Prostate gland (tissue), 2 donors: ENCODE data around the gene LRRN2. TPM values are rescaled to one million over a fixed set of nuclear protein-coding genes. Genes with fewer than 3 reads are reported as not detected.

Experiments
- DNase-seq: peaks from one replicate; pipeline ENCODE4 v3.0.0-alpha.2; 2019; ENCODE audit warnings: low spot score
- H3K27ac ChIP-seq, 2 donors: fragments of 200-600 bp; sonication (generic); 2 replicates each; pipeline ENCODE4 v1.5.1; 2017 to 2019
- H3K27me3 ChIP-seq: fragments of 200-600 bp; sonication (generic); replicated peaks from 2 replicates; pipeline ENCODE4 v1.5.1; 2019; ENCODE audit not compliant: insufficient read depth
- H3K36me3 ChIP-seq, 2 donors: fragments of 200-600 bp; sonication (generic); 1 replicate in 1 of 2; 2 replicates in 1 of 2; pipeline versions ENCODE4 v1.5.1 to v1.8.1; 2017 to 2019
- H3K4me1 ChIP-seq: fragments of 200-600 bp; sonication (generic); replicated peaks from 2 replicates; pipeline ENCODE4 v1.5.1; 2019
- H3K4me3 ChIP-seq, 2 donors: fragments of 200-600 bp; sonication (generic); 2 replicates each; pipeline ENCODE4 v1.5.1; 2017 to 2019
- H3K9me3 ChIP-seq: fragments of 200-600 bp; sonication (generic); 2 replicates; pipeline ENCODE4 v1.5.1; 2017
- POLR2A ChIP-seq: fragments of 450-650 bp; IDR thresholded peaks from one replicate; pipeline ENCODE4 v1.6.1; 2016; ENCODE audit warnings: antibody characterized with exemption, mild to moderate bottlenecking
- POLR2AphosphoS5 ChIP-seq: sonication (generic); formaldehyde crosslinking; IDR thresholded peaks from one replicate; pipeline ENCODE4 v1.6.1; 2017; ENCODE audit warnings: antibody characterized with exemption
- WGBS: methylation state at CpG from one replicate; pipeline ENCODE4 v1.1.5; 2018; 5-methylcytosine and 5-hydroxymethylcytosine counted together
- intact Hi-C: fragments of 100-400 bp; cut with DNase I; formaldehyde crosslinking; loops from one replicate; pipeline ENCODE4 v1.14.2; 2022
- total RNA-seq, 2 donors: library from RNA; depleted of rRNA; stranded (reverse); fragments of >200 nt; gene quantifications; one replicate each; pipeline ENCODE4 v1.1.0, GENCODE V29; 2016
- TF ChIP-seq, protein P1 (sequence below), 4 experiments: fragments of 200-600 bp in 2 of 4; fragments of 450-650 bp in 2 of 4; sonication (generic) in 2 of 4; IDR thresholded peaks; 1 replicate in 3 of 4; 2 replicates in 1 of 4; pipeline ENCODE4 v1.5.1; 2016 to 2019; ENCODE audit warnings: antibody characterized with exemption in 4 of 4, mild to moderate bottlenecking in 2 of 4, moderate library complexity in 2 of 4

Gene LRRN2
- total RNA-seq, 2 donors from 2014 or later = 0.55 to 15.3 TPM

- WGBS = 90% methylated on average over 3 of the region's 3 CpGs
- intact Hi-C loops = no loop called here
Measured at GRCh38 chr1:204659056-204659455, 26.5 kb downstream of the LRRN2 start.

GRCh38 chr1:204658295-204658694 lies 27.2 kb downstream of the LRRN2 start:
- no peak for TF ChIP-seq POLR2A
- TF ChIP-seq, protein P1, sequence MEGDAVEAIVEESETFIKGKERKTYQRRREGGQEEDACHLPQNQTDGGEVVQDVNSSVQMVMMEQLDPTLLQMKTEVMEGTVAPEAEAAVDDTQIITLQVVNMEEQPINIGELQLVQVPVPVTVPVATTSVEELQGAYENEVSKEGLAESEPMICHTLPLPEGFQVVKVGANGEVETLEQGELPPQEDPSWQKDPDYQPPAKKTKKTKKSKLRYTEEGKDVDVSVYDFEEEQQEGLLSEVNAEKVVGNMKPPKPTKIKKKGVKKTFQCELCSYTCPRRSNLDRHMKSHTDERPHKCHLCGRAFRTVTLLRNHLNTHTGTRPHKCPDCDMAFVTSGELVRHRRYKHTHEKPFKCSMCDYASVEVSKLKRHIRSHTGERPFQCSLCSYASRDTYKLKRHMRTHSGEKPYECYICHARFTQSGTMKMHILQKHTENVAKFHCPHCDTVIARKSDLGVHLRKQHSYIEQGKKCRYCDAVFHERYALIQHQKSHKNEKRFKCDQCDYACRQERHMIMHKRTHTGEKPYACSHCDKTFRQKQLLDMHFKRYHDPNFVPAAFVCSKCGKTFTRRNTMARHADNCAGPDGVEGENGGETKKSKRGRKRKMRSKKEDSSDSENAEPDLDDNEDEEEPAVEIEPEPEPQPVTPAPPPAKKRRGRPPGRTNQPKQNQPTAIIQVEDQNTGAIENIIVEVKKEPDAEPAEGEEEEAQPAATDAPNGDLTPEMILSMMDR (IDR thresholded peaks at IDR 0.05) = no peak
- TF ChIP-seq POLR2AphosphoS5 = no peak
- whole genome bisulfite sequencing = 93% methylated on average over 1 of the region's 1 CpG
- intact Hi-C loops = no loop called here

More at GRCh38 chr1:204659056-204659455, 26.5 kb downstream of the LRRN2 start:
- no peak for TF ChIP-seq POLR2A
- no peak for DNase-seq
- no peak overlapping the region for H3K27ac ChIP-seq
- no peaks in the 10 kb centered on the region for H3K9me3 ChIP-seq
- H3K27me3 ChIP-seq = no peaks in the 10 kb centered on the region
- no peak overlapping the region for H3K4me3 ChIP-seq
- no peaks in the 10 kb centered on the region for H3K4me1 ChIP-seq
- H3K36me3 ChIP-seq = no peaks in the 10 kb centered on the region

GRCh38 chr1:204653590-204654340 lies 31.8 kb downstream of the LRRN2 start:
- TF ChIP-seq POLR2AphosphoS5 = no peak
- TF ChIP-seq, protein P1 (IDR thresholded peaks at IDR 0.05) = no peak
- 89% methylated on average over 5 of the region's 5 CpGs for WGBS
- no peak for DNase-seq
- no peaks in the 10 kb centered on the region for H3K9me3 ChIP-seq
- H3K4me3 ChIP-seq = no peak overlapping the region
- H3K27me3 ChIP-seq = no peaks in the 10 kb centered on the region
- intact Hi-C loops = no loop called here
- H3K27ac ChIP-seq = no peak overlapping the region
- no peaks in the 10 kb centered on the region for H3K4me1 ChIP-seq
- H3K36me3 ChIP-seq = no peaks in the 10 kb centered on the region

More at GRCh38 chr1:204658295-204658694, 27.2 kb downstream of the LRRN2 start:
- Histone ChIP-seq H3K27ac (no peak overlapping the region), H3K4me3 (no peak overlapping the region), H3K36me3 (no peaks in the 10 kb centered on the region), H3K27me3 (no peaks in the 10 kb centered on the region), H3K4me1 (no peaks in the 10 kb centered on the region), H3K9me3 (no peaks in the 10 kb centered on the region)
- no peak for DNase-seq

- intact Hi-C loops = no loop called here
- no peak overlapping the region for H3K27ac ChIP-seq
- no peak for DNase-seq
- H3K4me3 ChIP-seq = no peak overlapping the region
- TF ChIP-seq, protein P1 (IDR thresholded peaks at IDR 0.05) = no peak
- TF ChIP-seq POLR2AphosphoS5 (no peak), POLR2A (no peak)
- H3K4me1 ChIP-seq = no peaks in the 10 kb centered on the region
- no peaks in the 10 kb centered on the region for H3K36me3 ChIP-seq
- H3K27me3 ChIP-seq = no peaks in the 10 kb centered on the region
- WGBS = 71% methylated on average over 3 of the region's 3 CpGs
- H3K9me3 ChIP-seq = no peaks in the 10 kb centered on the region
Measured at GRCh38 chr1:204652497-204652896, 33.0 kb downstream of the LRRN2 start.

- Histone ChIP-seq H3K27me3 (no peaks in the 10 kb centered on the region), H3K27ac (no peak overlapping the region), H3K4me3 (no peak overlapping the region), H3K4me1 (no peaks in the 10 kb centered on the region), H3K9me3 (no peaks in the 10 kb centered on the region), H3K36me3 (no peaks in the 10 kb centered on the region)
- 40% methylated on average over 15 of the region's 17 CpGs for WGBS
- TF ChIP-seq, protein P1 (IDR thresholded peaks at IDR 0.05) = no peak
- TF ChIP-seq POLR2AphosphoS5 (no peak), POLR2A (no peak)
- intact Hi-C loops = no loop called here
- DNase-seq = no peak
Measured at GRCh38 chr1:204651843-204652421, 33.6 kb downstream of the LRRN2 start.
